ENCODE data around the gene MSI2. TPM values are rescaled to one million over a fixed set of nuclear protein-coding genes. Genes with fewer than 3 reads are reported as not detected.
A peak's percentile ranks its signal among the peaks of the same experiment; 100 is the strongest.

Gene MSI2
- total RNA-seq, 1 donor from 2014 or later, result 67.9 TPM

GRCh38 chr17:57466017-57466471 lies 209.7 kb downstream of the MSI2 start:
- Mint-ChIP-seq H3K4me1 (ENCODE audit: low read depth, unreplicated experiment) (peaks cover 20% of the 10 kb centered on the region), H3K36me3 (ENCODE audit: low read depth, unreplicated experiment) (peaks cover 4% of the 10 kb centered on the region), H3K27ac (ENCODE audit: unreplicated experiment) (no peak overlapping the region), H3K9me3 (ENCODE audit: unreplicated experiment) (no peaks in the 10 kb centered on the region), H3K4me3 (ENCODE audit: unreplicated experiment) (no peak overlapping the region), H3K27me3 (ENCODE audit: low read depth, unreplicated experiment) (no peaks in the 10 kb centered on the region)
- no peak for TF ChIP-seq EZH2 (IDR thresholded peaks at IDR 0.05; ENCODE audit: insufficient read depth, low read length)
- TF ChIP-seq, protein P1, sequence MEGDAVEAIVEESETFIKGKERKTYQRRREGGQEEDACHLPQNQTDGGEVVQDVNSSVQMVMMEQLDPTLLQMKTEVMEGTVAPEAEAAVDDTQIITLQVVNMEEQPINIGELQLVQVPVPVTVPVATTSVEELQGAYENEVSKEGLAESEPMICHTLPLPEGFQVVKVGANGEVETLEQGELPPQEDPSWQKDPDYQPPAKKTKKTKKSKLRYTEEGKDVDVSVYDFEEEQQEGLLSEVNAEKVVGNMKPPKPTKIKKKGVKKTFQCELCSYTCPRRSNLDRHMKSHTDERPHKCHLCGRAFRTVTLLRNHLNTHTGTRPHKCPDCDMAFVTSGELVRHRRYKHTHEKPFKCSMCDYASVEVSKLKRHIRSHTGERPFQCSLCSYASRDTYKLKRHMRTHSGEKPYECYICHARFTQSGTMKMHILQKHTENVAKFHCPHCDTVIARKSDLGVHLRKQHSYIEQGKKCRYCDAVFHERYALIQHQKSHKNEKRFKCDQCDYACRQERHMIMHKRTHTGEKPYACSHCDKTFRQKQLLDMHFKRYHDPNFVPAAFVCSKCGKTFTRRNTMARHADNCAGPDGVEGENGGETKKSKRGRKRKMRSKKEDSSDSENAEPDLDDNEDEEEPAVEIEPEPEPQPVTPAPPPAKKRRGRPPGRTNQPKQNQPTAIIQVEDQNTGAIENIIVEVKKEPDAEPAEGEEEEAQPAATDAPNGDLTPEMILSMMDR (IDR thresholded peaks at IDR 0.05; ENCODE audit: insufficient read depth, low read depth, low read length), result no peak
- DNase-seq (ENCODE audit: low read depth), result no peak
- Histone ChIP-seq H3K27me3 (ENCODE audit: insufficient read depth, low read length) (no peaks in the 10 kb centered on the region), H3K27ac (ENCODE audit: low read depth, low read length) (peak overlapping the region; percentile 16), H4K20me1 (ENCODE audit: insufficient read depth, low read length) (no peaks in the 10 kb centered on the region), H3K9me3 (ENCODE audit: insufficient read depth, low read depth, low read length) (no peaks in the 10 kb centered on the region), H3K79me2 (ENCODE audit: insufficient read depth, low read length) (no peaks in the 10 kb centered on the region), H3K36me3 (ENCODE audit: insufficient read depth, low read length) (no peaks in the 10 kb centered on the region), H3K9ac (ENCODE audit: low read length) (peak overlapping the region; percentile 30), H2AFZ (ENCODE audit: low read depth, low read length) (no peak overlapping the region), H3K4me2 (ENCODE audit: low read length) (peak overlapping the region; percentile 6), H3K4me3 (ENCODE audit: insufficient read depth, low read depth, low read length) (no peak overlapping the region), H3K4me1 (ENCODE audit: insufficient read depth, low read length) (peaks cover 30% of the 10 kb centered on the region)
- no peak for FAIRE-seq

- no peaks in the 10 kb centered on the region for H3K27me3 Mint-ChIP-seq (ENCODE audit: low read depth, unreplicated experiment)
- H3K9me3 Mint-ChIP-seq (ENCODE audit: unreplicated experiment), result no peaks in the 10 kb centered on the region
- peak overlapping the region; percentile 30 for H3K9ac ChIP-seq (ENCODE audit: low read length)
- no peak overlapping the region for H3K4me3 Mint-ChIP-seq (ENCODE audit: unreplicated experiment)
- H3K4me2 ChIP-seq (ENCODE audit: low read length), result peak overlapping the region; percentile 6
- peak; percentile 48 for DNase-seq (ENCODE audit: low read depth)
- H4K20me1 ChIP-seq (ENCODE audit: insufficient read depth, low read length), result no peaks in the 10 kb centered on the region
- H3K27ac Mint-ChIP-seq (ENCODE audit: unreplicated experiment), result no peak overlapping the region
- H3K36me3 ChIP-seq (ENCODE audit: insufficient read depth, low read length), result no peaks in the 10 kb centered on the region
- peak overlapping the region; percentile 21 for H3K27ac ChIP-seq (ENCODE audit: low read depth, low read length)
- H3K36me3 Mint-ChIP-seq (ENCODE audit: low read depth, unreplicated experiment), result peaks cover 3% of the 10 kb centered on the region
- no peak overlapping the region for H2AFZ ChIP-seq (ENCODE audit: low read depth, low read length)
- no peak overlapping the region for H3K4me3 ChIP-seq (ENCODE audit: insufficient read depth, low read depth, low read length)
- peaks cover 28% of the 10 kb centered on the region for H3K4me1 ChIP-seq (ENCODE audit: insufficient read depth, low read length)
- no peaks in the 10 kb centered on the region for H3K79me2 ChIP-seq (ENCODE audit: insufficient read depth, low read length)
- H3K27me3 ChIP-seq (ENCODE audit: insufficient read depth, low read length), result no peaks in the 10 kb centered on the region
- TF ChIP-seq, protein P1 (IDR thresholded peaks at IDR 0.05; ENCODE audit: insufficient read depth, low read depth, low read length), result no peak
- no peak for TF ChIP-seq EZH2 (IDR thresholded peaks at IDR 0.05; ENCODE audit: insufficient read depth, low read length)
- no peaks in the 10 kb centered on the region for H3K9me3 ChIP-seq (ENCODE audit: insufficient read depth, low read depth, low read length)
- peaks cover 19% of the 10 kb centered on the region for H3K4me1 Mint-ChIP-seq (ENCODE audit: low read depth, unreplicated experiment)
- FAIRE-seq, result no peak
These were observed 210.2 kb downstream of the MSI2 start for GRCh38 chr17:57466521-57466920.

DNA sequence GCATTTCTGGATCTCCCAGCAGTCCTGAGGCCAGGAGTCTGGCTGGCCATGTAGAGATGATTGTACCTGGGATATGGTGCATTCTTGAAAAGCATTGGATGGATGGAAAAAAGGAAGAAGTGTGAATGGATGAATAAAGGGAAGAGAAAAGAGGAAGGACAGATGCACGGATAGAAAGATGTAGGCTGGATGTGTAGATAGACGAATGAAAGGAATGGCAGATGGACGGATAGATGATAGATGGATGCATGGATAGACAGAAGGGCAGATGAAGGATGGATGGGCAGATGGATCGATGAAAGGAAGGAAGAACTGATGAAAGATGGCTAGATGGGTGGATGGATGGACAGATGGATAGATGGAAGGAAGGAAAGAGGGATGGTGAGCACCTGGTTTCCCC lies 210.9 kb downstream of the MSI2 start:
- Mint-ChIP-seq H3K27ac (ENCODE audit: unreplicated experiment) (no peak overlapping the region), H3K4me3 (ENCODE audit: unreplicated experiment) (no peak overlapping the region), H3K9me3 (ENCODE audit: unreplicated experiment) (no peaks in the 10 kb centered on the region), H3K27me3 (ENCODE audit: low read depth, unreplicated experiment) (no peaks in the 10 kb centered on the region), H3K36me3 (ENCODE audit: low read depth, unreplicated experiment) (peaks cover 3% of the 10 kb centered on the region), H3K4me1 (ENCODE audit: low read depth, unreplicated experiment) (peaks cover 24% of the 10 kb centered on the region)
- DNase-seq (ENCODE audit: low read depth) (no peak), FAIRE-seq (no peak)
- no peak overlapping the region for H3K9ac ChIP-seq (ENCODE audit: low read length)
- H3K27me3 ChIP-seq (ENCODE audit: insufficient read depth, low read length), result no peaks in the 10 kb centered on the region
- H3K4me3 ChIP-seq (ENCODE audit: insufficient read depth, low read depth, low read length), result no peak overlapping the region
- H2AFZ ChIP-seq (ENCODE audit: low read depth, low read length), result no peak overlapping the region
- no peaks in the 10 kb centered on the region for H3K9me3 ChIP-seq (ENCODE audit: insufficient read depth, low read depth, low read length)
- no peak overlapping the region for H3K27ac ChIP-seq (ENCODE audit: low read depth, low read length)
- no peaks in the 10 kb centered on the region for H4K20me1 ChIP-seq (ENCODE audit: insufficient read depth, low read length)
- TF ChIP-seq, protein P1 (IDR thresholded peaks at IDR 0.05; ENCODE audit: insufficient read depth, low read depth, low read length), result no peak
- TF ChIP-seq EZH2 (IDR thresholded peaks at IDR 0.05; ENCODE audit: insufficient read depth, low read length), result no peak
- peaks cover 27% of the 10 kb centered on the region for H3K4me1 ChIP-seq (ENCODE audit: insufficient read depth, low read length)
- H3K36me3 ChIP-seq (ENCODE audit: insufficient read depth, low read length), result no peaks in the 10 kb centered on the region
- H3K79me2 ChIP-seq (ENCODE audit: insufficient read depth, low read length), result no peaks in the 10 kb centered on the region
- H3K4me2 ChIP-seq (ENCODE audit: low read length), result no peak overlapping the region
